HL-60 (cell line): Measurements from ENCODE around the gene CPNE6.

ENCODE experiments used
- POLR2AphosphoS5 ChIP-seq: IDR thresholded peaks from 2 replicates; pipeline ENCODE4 v1.6.1; 2012; ENCODE audit warnings: low read depth
- TF ChIP-seq, protein P1 (sequence below): IDR thresholded peaks from one replicate; pipeline ENCODE4 v1.5.1; 2011; ENCODE audit warnings: low read length, control low read depth, inconsistent platforms; ENCODE audit not compliant: insufficient read depth

- TF ChIP-seq, protein P1, sequence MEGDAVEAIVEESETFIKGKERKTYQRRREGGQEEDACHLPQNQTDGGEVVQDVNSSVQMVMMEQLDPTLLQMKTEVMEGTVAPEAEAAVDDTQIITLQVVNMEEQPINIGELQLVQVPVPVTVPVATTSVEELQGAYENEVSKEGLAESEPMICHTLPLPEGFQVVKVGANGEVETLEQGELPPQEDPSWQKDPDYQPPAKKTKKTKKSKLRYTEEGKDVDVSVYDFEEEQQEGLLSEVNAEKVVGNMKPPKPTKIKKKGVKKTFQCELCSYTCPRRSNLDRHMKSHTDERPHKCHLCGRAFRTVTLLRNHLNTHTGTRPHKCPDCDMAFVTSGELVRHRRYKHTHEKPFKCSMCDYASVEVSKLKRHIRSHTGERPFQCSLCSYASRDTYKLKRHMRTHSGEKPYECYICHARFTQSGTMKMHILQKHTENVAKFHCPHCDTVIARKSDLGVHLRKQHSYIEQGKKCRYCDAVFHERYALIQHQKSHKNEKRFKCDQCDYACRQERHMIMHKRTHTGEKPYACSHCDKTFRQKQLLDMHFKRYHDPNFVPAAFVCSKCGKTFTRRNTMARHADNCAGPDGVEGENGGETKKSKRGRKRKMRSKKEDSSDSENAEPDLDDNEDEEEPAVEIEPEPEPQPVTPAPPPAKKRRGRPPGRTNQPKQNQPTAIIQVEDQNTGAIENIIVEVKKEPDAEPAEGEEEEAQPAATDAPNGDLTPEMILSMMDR: no peak
- no peak for TF ChIP-seq POLR2AphosphoS5
Observed at GRCh38 chr14:24108336-24108874, 37.0 kb downstream of the CPNE6 start.
